ENCODE measurements around the gene PINK1. TPM values are rescaled to one million over a fixed set of nuclear protein-coding genes. Genes with fewer than 3 reads are reported as not detected.

The PINK1 gene
- total RNA-seq, 1 donor, result 79.3 TPM

GRCh38 chr1:20696397-20697333 lies 63.4 kb downstream of the PINK1 start:
- H3K4me2 ChIP-seq (ENCODE audit: insufficient read depth, low read length), result peak overlapping the region; percentile 96
- H3K9me3 ChIP-seq (ENCODE audit: low read depth, low read length), result no peaks in the 10 kb centered on the region
- peak overlapping the region; percentile 99 for H2AFZ ChIP-seq (ENCODE audit: low read length)
- peaks cover 17% of the 10 kb centered on the region for H3K4me1 ChIP-seq (ENCODE audit: insufficient read depth, low read length)
- H3K27ac ChIP-seq (ENCODE audit: low read depth, low read length), result peak overlapping the region; percentile 89
- H4K20me1 ChIP-seq (ENCODE audit: insufficient read depth, low read length), result no peaks in the 10 kb centered on the region
- no peaks in the 10 kb centered on the region for H3K36me3 ChIP-seq (ENCODE audit: insufficient read depth, low read length)
- H3K27me3 ChIP-seq (ENCODE audit: insufficient read depth, low read length), result no peaks in the 10 kb centered on the region
- H3K79me2 ChIP-seq (ENCODE audit: insufficient read depth, low read length), result no peaks in the 10 kb centered on the region
- peak overlapping the region; percentile 82 for H3K4me3 ChIP-seq (ENCODE audit: insufficient read depth, low read length)
- peak; percentile 65 for TF ChIP-seq CTCF (IDR thresholded peaks at IDR 0.05; ENCODE audit: extremely low read depth, low read depth, low read length)
- peak; percentile 99 for DNase-seq (ENCODE audit: insufficient read length, low spot score, missing footprints)

- H3K27ac ChIP-seq (ENCODE audit: low read depth, low read length), result no peak overlapping the region
- H3K4me2 ChIP-seq (ENCODE audit: insufficient read depth, low read length), result peak overlapping the region; percentile 96
- H3K79me2 ChIP-seq (ENCODE audit: insufficient read depth, low read length), result no peaks in the 10 kb centered on the region
- peaks cover 17% of the 10 kb centered on the region for H3K4me1 ChIP-seq (ENCODE audit: insufficient read depth, low read length)
- no peaks in the 10 kb centered on the region for H3K9me3 ChIP-seq (ENCODE audit: low read depth, low read length)
- no peaks in the 10 kb centered on the region for H4K20me1 ChIP-seq (ENCODE audit: insufficient read depth, low read length)
- peak; percentile 68 for DNase-seq (ENCODE audit: insufficient read length, low spot score, missing footprints)
- no peak overlapping the region for H3K4me3 ChIP-seq (ENCODE audit: insufficient read depth, low read length)
- no peaks in the 10 kb centered on the region for H3K27me3 ChIP-seq (ENCODE audit: insufficient read depth, low read length)
- H2AFZ ChIP-seq (ENCODE audit: low read length), result no peak overlapping the region
- no peaks in the 10 kb centered on the region for H3K36me3 ChIP-seq (ENCODE audit: insufficient read depth, low read length)
- no peak for TF ChIP-seq CTCF (IDR thresholded peaks at IDR 0.05; ENCODE audit: extremely low read depth, low read depth, low read length)
Observed at GRCh38 chr1:20697563-20697962, 64.3 kb downstream of the PINK1 start.

DNA sequence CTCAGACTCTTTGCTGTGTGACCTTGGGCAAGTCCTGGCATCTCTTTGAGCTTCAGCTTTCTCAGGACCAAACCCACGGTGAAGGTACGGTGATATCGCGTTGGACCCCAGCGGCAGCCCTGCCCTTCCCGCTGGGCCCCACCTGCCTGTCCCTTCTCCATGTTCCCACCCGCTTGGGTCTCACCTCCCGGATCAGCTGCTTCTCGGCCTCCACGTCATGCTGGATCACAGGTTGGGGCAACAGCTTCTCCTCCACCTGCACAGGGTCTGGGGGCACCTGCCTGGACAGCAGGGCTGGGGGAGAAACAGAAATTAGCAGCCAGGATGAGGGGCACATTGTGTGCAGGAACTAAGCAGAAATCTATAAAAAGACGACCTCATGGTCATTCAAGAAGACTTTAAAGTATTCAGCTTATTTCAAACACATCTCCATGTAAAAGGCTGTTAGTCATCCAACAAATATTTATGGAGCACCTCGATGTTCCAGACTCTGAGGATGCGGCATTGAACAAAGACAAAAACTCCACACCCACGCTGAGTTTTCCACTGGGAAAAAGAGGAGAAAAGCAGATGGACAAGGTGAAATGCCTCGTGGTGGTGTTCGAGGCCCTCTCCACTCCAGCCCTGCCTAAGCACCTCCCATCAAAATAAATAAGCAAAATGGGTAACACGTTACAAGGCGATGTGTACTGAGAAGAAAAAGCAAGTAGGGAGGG lies 65.1 kb downstream of the PINK1 start:
- Histone ChIP-seq H2AFZ (ENCODE audit: low read length) (no peak overlapping the region), H3K4me1 (ENCODE audit: insufficient read depth, low read length) (peaks cover 17% of the 10 kb centered on the region), H3K27me3 (ENCODE audit: insufficient read depth, low read length) (no peaks in the 10 kb centered on the region), H3K79me2 (ENCODE audit: insufficient read depth, low read length) (no peaks in the 10 kb centered on the region), H3K9me3 (ENCODE audit: low read depth, low read length) (no peaks in the 10 kb centered on the region), H3K4me2 (ENCODE audit: insufficient read depth, low read length) (peak overlapping the region; percentile 42), H3K4me3 (ENCODE audit: insufficient read depth, low read length) (no peak overlapping the region), H4K20me1 (ENCODE audit: insufficient read depth, low read length) (no peaks in the 10 kb centered on the region), H3K27ac (ENCODE audit: low read depth, low read length) (no peak overlapping the region), H3K36me3 (ENCODE audit: insufficient read depth, low read length) (no peaks in the 10 kb centered on the region)
- TF ChIP-seq CTCF (IDR thresholded peaks at IDR 0.05; ENCODE audit: extremely low read depth, low read depth, low read length), result no peak
- DNase-seq (ENCODE audit: insufficient read length, low spot score, missing footprints), result peak; percentile 95

- Histone ChIP-seq H4K20me1 (ENCODE audit: insufficient read depth, low read length) (no peaks in the 10 kb centered on the region), H3K27me3 (ENCODE audit: insufficient read depth, low read length) (no peaks in the 10 kb centered on the region), H3K4me1 (ENCODE audit: insufficient read depth, low read length) (peaks cover 17% of the 10 kb centered on the region), H3K36me3 (ENCODE audit: insufficient read depth, low read length) (no peaks in the 10 kb centered on the region), H3K9me3 (ENCODE audit: low read depth, low read length) (no peaks in the 10 kb centered on the region), H3K4me2 (ENCODE audit: insufficient read depth, low read length) (no peak overlapping the region), H3K27ac (ENCODE audit: low read depth, low read length) (no peak overlapping the region), H3K79me2 (ENCODE audit: insufficient read depth, low read length) (no peaks in the 10 kb centered on the region), H2AFZ (ENCODE audit: low read length) (no peak overlapping the region), H3K4me3 (ENCODE audit: insufficient read depth, low read length) (no peak overlapping the region)
- DNase-seq (ENCODE audit: insufficient read length, low spot score, missing footprints), result peak; percentile 88
- no peak for TF ChIP-seq CTCF (IDR thresholded peaks at IDR 0.05; ENCODE audit: extremely low read depth, low read depth, low read length)
Observed at GRCh38 chr1:20699558-20699957, 66.3 kb downstream of the PINK1 start.

Data from osteoblast (primary cell).